Bronchus fibroblast of lung (primary cell): ENCODE data around the gene CCDC197. TPM values are rescaled to one million over a fixed set of nuclear protein-coding genes. Genes with fewer than 3 reads are reported as not detected.

ENCODE experiments used
- total RNA-seq: library from RNA; depleted of rRNA; stranded (reverse); fragments of >200 nt; gene quantifications from 2 replicates; pipeline ENCODE4 v1.2.3, GENCODE V29; 2015

Gene CCDC197
- total RNA-seq, result not detected in 2 replicates

GRCh38 chr14:93997082-93997481 is at the start of gene CCDC197:
Gene CCDC197, plus strand, starts transcription at chr14:93997301. Its CDS starts 831 bp downstream, at chr14:93998132.

GRCh38 chr14:93976477-93977057 is 20.5 kb upstream of the CCDC197 start, which contains the start of gene ASB2:
Gene ASB2, minus strand, starts transcription at chr14:93976570. Its CDS starts 12,031 bp downstream, at chr14:93964539.

GRCh38 chr14:94026173-94026888 is 29.2 kb downstream of the CCDC197 start, which contains the start of gene OTUB2:
Gene OTUB2, plus strand, starts transcription at chr14:94026340. Its CDS starts 198 bp downstream, at chr14:94026538.

Other genes starting within 250 kb of the CCDC197 start
- gene PRIMA1, start 208.8 kb upstream of the CCDC197 start, total RNA-seq, result not detected in 2 replicates
- not detected in 2 replicates for gene FAM181A, start 70.0 kb upstream of the CCDC197 start, total RNA-seq
- 0.15 TPM in 1 of 2 replicates, not detected in the other for gene ASB2, start 20.7 kb upstream of the CCDC197 start, total RNA-seq
- gene OTUB2, start 29.0 kb downstream of the CCDC197 start, total RNA-seq, result 1.3 TPM in 2 replicates
- gene DDX24, start 83.9 kb downstream of the CCDC197 start, total RNA-seq, result 85.2 and 89.9 TPM in 2 replicates
- 31.7 and 32.4 TPM in 2 replicates for gene IFI27L1, start 84.0 kb downstream of the CCDC197 start, total RNA-seq
- gene IFI27, start 113.4 kb downstream of the CCDC197 start, total RNA-seq, result 0.15 TPM in 1 of 2 replicates, not detected in the other
- gene IFI27L2, start 132.3 kb downstream of the CCDC197 start, total RNA-seq, result 226 and 256 TPM in 2 replicates
- gene PPP4R4, start 177.0 kb downstream of the CCDC197 start, total RNA-seq, result 0.45 TPM in 1 of 2 replicates, not detected in the other